Pancreas (tissue), 10 donors: ENCODE data around the gene EXOC8. TPM values are rescaled to one million over a fixed set of nuclear protein-coding genes. Genes with fewer than 3 reads are reported as not detected.

Source experiments
- ATAC-seq, 4 donors: fragments of 200-7000 bp; cut with Tn5 transposase; one replicate each; pipeline versions ENCODE4 v1.8.0 to v1.9.1; 2020; ENCODE audit warnings: mild to moderate bottlenecking in 4 of 4, moderate library complexity in 4 of 4
- DNase-seq, 6 donors: peaks; one replicate each; pipeline ENCODE4 v3.0.0-alpha.2; 2020
- FAIRE-seq: peaks from 2 replicates; lab custom pipeline; 2012; peaks lifted over from hg19 to GRCh38; lab: Jason Lieb, UNC
- H3K27ac ChIP-seq, 4 donors: fragments of 200-600 bp; sonication (generic); 1 replicate in 3 of 4; 2 replicates in 1 of 4; pipeline versions ENCODE4 v1.5.0 to v1.8.0; 2020
- H3K27me3 ChIP-seq, 4 donors: fragments of 200-600 bp; one replicate each; pipeline ENCODE4 v1.8.0; 2021
- H3K36me3 ChIP-seq, 3 donors: fragments of 200-600 bp; sonication (generic) in 1 of 3; one replicate each; pipeline versions ENCODE4 v1.5.0 to v1.8.0; 2020 to 2021
- H3K4me1 ChIP-seq, 3 donors: fragments of 200-600 bp; one replicate each; pipeline ENCODE4 v1.8.0; 2021
- H3K4me3 ChIP-seq, 4 donors: fragments of 200-600 bp; sonication (generic) in 2 of 4; one replicate each; pipeline versions ENCODE4 v1.5.0 to v1.8.0; 2020 to 2021
- H3K9me3 ChIP-seq, 4 donors: fragments of 200-600 bp; one replicate each; pipeline ENCODE4 v1.8.0; 2021
- CTCF ChIP-seq, 4 donors: fragments of 200-600 bp; sonication (generic) in 3 of 4; IDR thresholded peaks; one replicate each; pipeline versions ENCODE4 v1.5.0 to v1.8.0; 2021; ENCODE audit warnings: antibody characterized with exemption in 4 of 4
- WGBS, 2 donors: extraction: QIAGEN DNeasy Blood & Tissue Kit; methylation state at CpG; one replicate each; pipeline ENCODE4 v1.1.7; 2013; 5-methylcytosine and 5-hydroxymethylcytosine counted together
- intact Hi-C, 3 donors: fragments of 100-400 bp; cut with DNase I; formaldehyde crosslinking; loops; one replicate each; pipeline versions ENCODE4 v1.11.1 to v1.14.2; 2022
- polyA plus RNA-seq, 2 donors: library from polyadenylated mRNA; stranded (reverse); fragments of 200-250 nt; gene quantifications; one replicate each; pipeline ENCODE4 v1.2.3, GENCODE V29; 2013
- total RNA-seq, 6 donors: library from RNA; stranded (reverse); fragmentation: NEBNext Ultra II Directional in 4 of 6; extraction: Animal tissue kit (Norgen Biotek cat#: 25700) in 4 of 6; gene quantifications; one replicate each; pipeline versions ENCODE4 v1.2.1 to v1.2.4, GENCODE V29; 2021 to 2023
- donor health status: healthy with polysubstance abuse.
- donor health status: DM: no; HTN: no; CAD: no; lungs with moderate emphysema.
- donor health status: DM: no; HTN: no; CAD: no.
- donor health status: control.
- donor health status: control.
- donor health status: Bipolar disorder and iron deficiency.
- donor health status: DM: yes; HTN: yes; CAD: no.
- donor health status: DM: no; HTN: no; CAD: no.
- donor health status: DM: no; HTN: no; CAD: no.
- donor health status: DM: yes; HTN: yes; CAD: no.

Gene EXOC8
- total and polyA plus RNA-seq, 8 donors = 2.4 to 8.5 (median 6.2) TPM

DNA sequence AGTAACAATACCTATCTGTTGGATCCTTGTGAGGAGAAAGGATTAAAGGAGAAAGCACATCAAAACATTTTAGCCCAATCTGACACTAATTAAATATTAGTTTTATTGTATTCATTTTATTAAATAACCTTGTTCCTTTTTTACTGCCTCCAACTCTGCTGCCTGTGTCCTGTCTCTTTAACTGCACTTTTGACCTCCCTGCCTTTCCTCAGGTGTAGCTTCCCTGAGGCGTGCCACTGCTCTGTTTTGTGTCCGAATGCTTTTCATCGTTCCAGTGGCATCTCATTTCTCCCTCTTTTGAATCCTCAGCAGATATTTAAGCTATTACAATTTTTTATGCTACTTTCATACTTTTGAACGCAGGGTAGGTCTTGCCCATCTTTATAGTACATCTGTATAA lies 10.8 kb upstream of the EXOC8 start:
- H3K27me3 ChIP-seq = no peaks in the 10 kb centered on the region
- intact Hi-C loops = no loop called here
- H3K27ac ChIP-seq = no peak overlapping the region
- no peaks in the 10 kb centered on the region for H3K4me1 ChIP-seq
- no peak for ATAC-seq
- TF ChIP-seq CTCF (IDR thresholded peaks at IDR 0.05) = no peak
- no peaks in the 10 kb centered on the region for H3K9me3 ChIP-seq
- H3K36me3 ChIP-seq = peaks cover 0 to 17% (median 0%) of the 10 kb centered on the region in 3 donors
- H3K4me3 ChIP-seq = no peak overlapping the region
- FAIRE-seq = no peak
- DNase-seq = no peak
- WGBS, 2 donors = 92 to 99% methylated on average over 4 of the region's 4 CpGs

- Histone ChIP-seq H3K27ac (no peak overlapping the region), H3K4me1 (no peaks in the 10 kb centered on the region), H3K4me3 (no peak overlapping the region), H3K36me3 (peaks cover 0 to 17% (median 0%) of the 10 kb centered on the region in 3 donors), H3K9me3 (no peaks in the 10 kb centered on the region), H3K27me3 (no peaks in the 10 kb centered on the region)
- DNase-seq = no peak
- FAIRE-seq = no peak
- no peak for ATAC-seq
- TF ChIP-seq CTCF (IDR thresholded peaks at IDR 0.05) = no peak
- 93 to 96% methylated on average over 4 of the region's 4 CpGs for WGBS, 2 donors
- intact Hi-C loops = no loop called here
Measured at GRCh38 chr1:231347961-231348360, 10.3 kb upstream of the EXOC8 start.

GRCh38 chr1:231340328-231341013 lies 2.8 kb upstream of the EXOC8 start:
- Histone ChIP-seq H3K9me3 (no peaks in the 10 kb centered on the region), H3K4me1 (peaks cover 0 to 11% (median 0%) of the 10 kb centered on the region in 3 donors), H3K36me3 (no peaks in the 10 kb centered on the region), H3K4me3 (no peak overlapping the region), H3K27ac (no peak overlapping the region), H3K27me3 (no peaks in the 10 kb centered on the region)
- ATAC-seq (no peak), FAIRE-seq (no peak), DNase-seq (no peak)
- intact Hi-C loops = no loop called here
- 95 to 98% methylated on average over 6 of the region's 6 CpGs for WGBS, 2 donors
- no peak for TF ChIP-seq CTCF (IDR thresholded peaks at IDR 0.05)

GRCh38 chr1:231338270-231339128 lies 847 bp upstream of the EXOC8 start, which contains the start of gene SPRTN:
SPRTN (plus strand) TSS chr1:231338293; CDS start chr1:231338384, 91 bp downstream.
- FAIRE-seq (no peak), ATAC-seq (peak; percentile 68 to 88 (median 78)), DNase-seq (no peak)
- Histone ChIP-seq H3K27me3 (no peaks in the 10 kb centered on the region), H3K36me3 (no peaks in the 10 kb centered on the region), H3K4me1 (peaks cover 0 to 26% (median 17%) of the 10 kb centered on the region in 3 donors), H3K27ac (peak within 1 kb of the TSS; percentile 80 to 88 (median 84)), H3K4me3 (peak within 1 kb of the TSS; percentile 65 to 100 (median 90)), H3K9me3 (no peaks in the 10 kb centered on the region)
- intact Hi-C loops = no loop called here
- 0 to 1% methylated on average over 43 of the region's 43 CpGs for WGBS, 2 donors
- TF ChIP-seq CTCF (IDR thresholded peaks at IDR 0.05) = no peak
